ENCODE data around the gene MLST8. TPM values are rescaled to one million over a fixed set of nuclear protein-coding genes. Genes with fewer than 3 reads are reported as not detected.
A peak's percentile ranks its signal among the peaks of the same experiment; 100 is the strongest.

MLST8 gene
- total RNA-seq, 4 donors from 2014 or later = 61.0 to 95.6 (median 63.1) TPM

DNA sequence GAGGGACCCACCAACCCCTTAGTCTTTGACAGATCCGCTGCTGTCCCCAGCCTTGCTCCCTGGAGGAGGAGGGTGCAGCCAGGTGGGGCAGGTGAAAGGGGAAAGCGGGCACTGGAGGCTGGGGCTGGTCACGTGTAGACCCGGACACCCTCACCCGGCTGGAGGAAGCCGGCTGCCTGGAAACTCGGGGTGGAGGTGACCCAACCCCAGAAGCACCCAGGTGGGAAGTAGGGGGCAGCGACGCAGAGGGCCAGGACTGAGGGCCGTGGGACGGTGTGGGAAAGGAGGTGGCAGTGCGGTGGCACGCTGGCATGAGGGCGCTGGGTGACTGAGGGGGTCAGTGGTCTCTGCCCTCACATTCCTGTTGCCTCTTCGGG lies 47.0 kb upstream of the MLST8 start:
- 78 to 95% methylated on average over 13 to 15 of the region's 15 CpGs for WGBS, 2 donors
- no peak overlapping the region for H3K4me3 ChIP-seq (replicated peaks in 1 of 3)
- peaks cover 28 to 52% of the 10 kb centered on the region in 2 donors for H3K4me1 ChIP-seq
- H3K27me3 ChIP-seq = no peaks in the 10 kb centered on the region
- peak overlapping the region in 1 of 3 donors; percentile 63 for H3K27ac ChIP-seq
- TF ChIP-seq CTCF (IDR thresholded peaks at IDR 0.05) = no peak
- intact Hi-C loops (cut with DNase I) = no loop called here
- H3K9me3 ChIP-seq = no peaks in the 10 kb centered on the region
- no peaks in the 10 kb centered on the region for H3K36me3 ChIP-seq
- no peak for DNase-seq

- H3K27me3 ChIP-seq = no peaks in the 10 kb centered on the region
- peaks cover 18 to 43% of the 10 kb centered on the region in 2 donors for H3K4me1 ChIP-seq
- 58 to 81% methylated on average over 6 to 20 of the region's 24 CpGs for WGBS, 2 donors
- no peak for DNase-seq
- H3K4me3 ChIP-seq (replicated peaks in 1 of 3) = no peak overlapping the region
- H3K36me3 ChIP-seq = no peaks in the 10 kb centered on the region
- H3K27ac ChIP-seq = peak overlapping the region; percentile 46 to 63 (median 57)
- intact Hi-C loops (cut with DNase I) = no loop called here
- TF ChIP-seq POLR2A (IDR thresholded peaks at IDR 0.05) = no peak
- TF ChIP-seq CTCF (IDR thresholded peaks at IDR 0.05) = no peak
- H3K9me3 ChIP-seq = no peaks in the 10 kb centered on the region
Observed at GRCh38 chr16:2159175-2159838, 45.9 kb upstream of the MLST8 start.

DNA sequence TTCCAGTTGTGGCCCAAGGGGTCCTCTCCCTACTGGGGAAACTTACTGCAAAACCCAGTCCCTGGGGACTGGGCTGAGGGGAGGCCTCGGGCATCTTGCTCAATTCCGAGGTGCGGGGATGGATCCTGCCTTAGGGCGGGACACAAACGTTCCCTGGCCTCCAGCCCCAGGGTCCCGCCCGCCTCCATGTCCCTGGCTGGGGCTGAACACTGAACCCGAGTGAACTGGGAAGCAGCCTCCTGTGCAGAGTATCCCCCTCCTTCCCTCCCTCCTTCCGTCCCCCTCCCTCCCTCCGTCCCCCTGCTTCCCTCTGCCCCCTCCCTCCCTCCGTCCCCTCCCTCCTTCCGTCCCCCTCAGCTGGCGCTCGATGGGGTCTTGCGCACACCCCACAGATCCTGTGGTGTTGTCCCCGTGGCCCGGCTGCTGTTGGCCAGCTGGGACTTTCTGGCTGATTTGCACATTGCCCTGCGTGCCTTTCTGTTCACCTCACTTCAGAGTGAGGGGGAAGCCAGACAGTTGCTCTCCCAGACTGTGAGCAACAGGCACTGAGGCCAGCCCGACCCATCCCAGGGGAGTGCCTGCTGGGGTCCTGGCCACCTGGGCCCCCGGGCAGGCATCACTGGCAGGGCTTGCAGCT lies 44.2 kb upstream of the MLST8 start:
- intact Hi-C loops (cut with DNase I) = no loop called here
- peak in 1 of 2 donors; percentile 20 for DNase-seq
- TF ChIP-seq CTCF (IDR thresholded peaks at IDR 0.05) = no peak
- no peak for TF ChIP-seq POLR2A (IDR thresholded peaks at IDR 0.05)
- WGBS, 2 donors = 72 to 84% methylated on average over 14 to 20 of the region's 20 CpGs
- H3K9me3 ChIP-seq = no peaks in the 10 kb centered on the region
- peaks cover 0 to 5% of the 10 kb centered on the region in 2 donors for H3K36me3 ChIP-seq
- H3K4me3 ChIP-seq (replicated peaks in 1 of 3) = no peak overlapping the region
- peak overlapping the region in 1 of 3 donors; percentile 36 for H3K27ac ChIP-seq
- peaks cover 11 to 41% of the 10 kb centered on the region in 2 donors for H3K4me1 ChIP-seq
- no peaks in the 10 kb centered on the region for H3K27me3 ChIP-seq

DNA sequence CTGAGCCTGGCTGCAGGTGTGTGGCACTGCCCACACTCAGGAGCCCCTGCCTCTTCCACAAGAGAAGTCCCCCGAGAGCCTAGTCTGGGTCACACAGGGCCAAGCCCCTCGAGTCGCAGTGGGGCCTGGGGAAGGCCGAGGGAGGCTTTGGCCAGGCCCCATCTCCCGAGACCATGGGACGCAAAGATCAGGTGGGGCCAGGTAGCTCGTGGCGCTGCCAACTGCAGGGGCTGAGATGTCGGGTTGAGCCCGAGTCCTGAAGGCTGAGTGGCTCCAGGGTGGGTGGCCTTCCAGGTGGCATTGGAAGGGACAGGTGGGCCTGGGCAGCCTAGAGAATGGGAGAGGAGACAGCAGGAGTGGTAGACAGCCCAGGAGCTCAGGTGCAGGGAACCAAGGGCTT lies 43.3 kb upstream of the MLST8 start:
- WGBS, 2 donors = 96 to 98% methylated on average over 9 of the region's 10 CpGs
- TF ChIP-seq POLR2A (IDR thresholded peaks at IDR 0.05) (no peak), CTCF (IDR thresholded peaks at IDR 0.05) (no peak)
- Histone ChIP-seq H3K9me3 (no peaks in the 10 kb centered on the region), H3K27me3 (no peaks in the 10 kb centered on the region), H3K27ac (no peak overlapping the region), H3K36me3 (peaks cover 0 to 5% of the 10 kb centered on the region in 2 donors), H3K4me1 (peaks cover 4 to 33% of the 10 kb centered on the region in 2 donors), H3K4me3 (replicated peaks in 1 of 3) (no peak overlapping the region)
- DNase-seq = no peak
- intact Hi-C loops (cut with DNase I) = no loop called here

GRCh38 chr16:2162676-2163118 lies 42.6 kb upstream of the MLST8 start:
- DNase-seq = no peak
- Histone ChIP-seq H3K36me3 (peaks cover 0 to 5% of the 10 kb centered on the region in 2 donors), H3K27ac (no peak overlapping the region), H3K4me1 (peaks cover 4 to 26% of the 10 kb centered on the region in 2 donors), H3K27me3 (no peaks in the 10 kb centered on the region), H3K4me3 (replicated peaks in 1 of 3) (no peak overlapping the region), H3K9me3 (no peaks in the 10 kb centered on the region)
- TF ChIP-seq POLR2A (IDR thresholded peaks at IDR 0.05) (no peak), CTCF (IDR thresholded peaks at IDR 0.05) (no peak)
- intact Hi-C loops (cut with DNase I) = no loop called here
- WGBS, 2 donors = 89 to 90% methylated on average over 5 to 11 of the region's 13 CpGs

Data from thyroid gland (tissue), 4 donors.